Peyer's patch (tissue), 4 donors: ENCODE measurements around the gene PDZK1IP1.

ENCODE experiments used
- POLR2A ChIP-seq, 2 donors: fragments of 450-650 bp; IDR thresholded peaks; one replicate each; pipeline ENCODE4 v1.5.1; 2017; ENCODE audit warnings: antibody characterized with exemption in 2 of 2, mild to moderate bottlenecking in 2 of 2, moderate library complexity in 2 of 2
- TF ChIP-seq, protein P1 (sequence below), 6 experiments: fragments of 450-650 bp in 4 of 6; fragments of 200-600 bp in 2 of 6; sonication (generic) in 1 of 6; IDR thresholded peaks; one replicate each; pipeline ENCODE4 v1.5.1; 2017 to 2019; ENCODE audit warnings: antibody characterized with exemption in 6 of 6, mild to moderate bottlenecking in 3 of 6, moderate library complexity in 1 of 6

DNA sequence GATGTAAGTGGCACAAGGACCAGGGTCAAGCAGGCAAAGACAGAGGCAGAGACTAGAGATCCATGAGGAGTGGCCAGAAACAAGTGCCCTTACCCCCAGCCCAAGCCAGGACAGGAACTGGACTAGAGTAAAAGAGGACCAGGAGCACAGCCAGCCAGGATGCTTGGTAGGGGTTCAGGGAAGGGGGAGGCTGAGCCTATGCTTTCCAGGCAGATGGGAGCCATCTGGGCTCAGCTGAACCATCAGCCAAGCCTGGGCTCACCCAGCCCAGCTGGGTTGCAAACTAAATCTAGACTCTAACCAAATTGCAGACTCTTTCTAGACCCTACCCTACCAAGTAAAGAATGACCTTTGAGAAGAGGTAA lies 15.2 kb downstream of the PDZK1IP1 start:
- TF ChIP-seq, protein P1, sequence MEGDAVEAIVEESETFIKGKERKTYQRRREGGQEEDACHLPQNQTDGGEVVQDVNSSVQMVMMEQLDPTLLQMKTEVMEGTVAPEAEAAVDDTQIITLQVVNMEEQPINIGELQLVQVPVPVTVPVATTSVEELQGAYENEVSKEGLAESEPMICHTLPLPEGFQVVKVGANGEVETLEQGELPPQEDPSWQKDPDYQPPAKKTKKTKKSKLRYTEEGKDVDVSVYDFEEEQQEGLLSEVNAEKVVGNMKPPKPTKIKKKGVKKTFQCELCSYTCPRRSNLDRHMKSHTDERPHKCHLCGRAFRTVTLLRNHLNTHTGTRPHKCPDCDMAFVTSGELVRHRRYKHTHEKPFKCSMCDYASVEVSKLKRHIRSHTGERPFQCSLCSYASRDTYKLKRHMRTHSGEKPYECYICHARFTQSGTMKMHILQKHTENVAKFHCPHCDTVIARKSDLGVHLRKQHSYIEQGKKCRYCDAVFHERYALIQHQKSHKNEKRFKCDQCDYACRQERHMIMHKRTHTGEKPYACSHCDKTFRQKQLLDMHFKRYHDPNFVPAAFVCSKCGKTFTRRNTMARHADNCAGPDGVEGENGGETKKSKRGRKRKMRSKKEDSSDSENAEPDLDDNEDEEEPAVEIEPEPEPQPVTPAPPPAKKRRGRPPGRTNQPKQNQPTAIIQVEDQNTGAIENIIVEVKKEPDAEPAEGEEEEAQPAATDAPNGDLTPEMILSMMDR (IDR thresholded peaks at IDR 0.05): no peak
- TF ChIP-seq POLR2A (IDR thresholded peaks at IDR 0.05): no peak
